BE2C (cell line): ENCODE measurements around the gene SEMA3D.

Source experiments
- DNase-seq: peaks from one replicate; pipeline ENCODE4 v3.0.0-alpha.2; 2020
- H3K27me3 ChIP-seq: fragments of 250-450 bp; sonication (Bioruptor Pico); 2 replicates; pipeline ENCODE4 v1.5.1; 2020; ENCODE audit warnings: mild to moderate bottlenecking
- H3K36me3 ChIP-seq: fragments of 250-450 bp; sonication (Bioruptor Pico); 2 replicates; pipeline ENCODE4 v1.5.1; 2020; ENCODE audit warnings: mild to moderate bottlenecking
- H3K4me1 ChIP-seq: fragments of 250-450 bp; sonication (Bioruptor Pico); 2 replicates; pipeline ENCODE4 v1.5.1; 2020
- H3K4me3 ChIP-seq: 2 replicates; pipeline ENCODE4 v1.5.1; 2011; ENCODE audit warnings: low read depth, low read length
- H3K9me3 ChIP-seq: fragments of 250-450 bp; sonication (Bioruptor Pico); 2 replicates; pipeline ENCODE4 v1.5.1; 2020
- TF ChIP-seq, protein P1 (sequence below): IDR thresholded peaks from 2 replicates; pipeline ENCODE4 v1.5.1; 2012; ENCODE audit warnings: mild to moderate bottlenecking, low read depth, low read length

The SEMA3D gene

DNA sequence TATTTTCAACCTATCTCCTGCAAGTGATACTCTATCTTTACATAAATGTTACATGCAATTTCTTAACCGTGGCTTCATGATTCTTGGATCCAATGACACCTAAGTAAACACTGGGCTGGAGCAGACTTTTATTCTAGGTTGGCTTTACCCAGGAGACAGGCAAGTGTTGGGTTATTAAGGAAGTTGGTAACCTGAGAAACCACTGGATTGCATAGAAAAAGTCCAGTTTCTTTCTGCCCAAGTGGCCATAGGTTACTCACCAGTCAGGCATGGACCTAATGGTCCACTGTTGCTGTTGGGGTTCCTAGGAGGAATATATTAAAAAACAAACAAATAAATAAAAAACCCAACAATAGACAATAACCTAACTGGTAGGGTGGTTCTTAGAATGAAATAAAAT lies 112.8 kb downstream of the SEMA3D start:
- Histone ChIP-seq H3K27me3 (no peaks in the 10 kb centered on the region), H3K4me1 (no peaks in the 10 kb centered on the region; the same call in 1 of the 2 replicates), H3K4me3 (no peak overlapping the region), H3K36me3 (no peaks in the 10 kb centered on the region), H3K9me3 (no peaks in the 10 kb centered on the region)
- no peak for DNase-seq
- TF ChIP-seq, protein P1, sequence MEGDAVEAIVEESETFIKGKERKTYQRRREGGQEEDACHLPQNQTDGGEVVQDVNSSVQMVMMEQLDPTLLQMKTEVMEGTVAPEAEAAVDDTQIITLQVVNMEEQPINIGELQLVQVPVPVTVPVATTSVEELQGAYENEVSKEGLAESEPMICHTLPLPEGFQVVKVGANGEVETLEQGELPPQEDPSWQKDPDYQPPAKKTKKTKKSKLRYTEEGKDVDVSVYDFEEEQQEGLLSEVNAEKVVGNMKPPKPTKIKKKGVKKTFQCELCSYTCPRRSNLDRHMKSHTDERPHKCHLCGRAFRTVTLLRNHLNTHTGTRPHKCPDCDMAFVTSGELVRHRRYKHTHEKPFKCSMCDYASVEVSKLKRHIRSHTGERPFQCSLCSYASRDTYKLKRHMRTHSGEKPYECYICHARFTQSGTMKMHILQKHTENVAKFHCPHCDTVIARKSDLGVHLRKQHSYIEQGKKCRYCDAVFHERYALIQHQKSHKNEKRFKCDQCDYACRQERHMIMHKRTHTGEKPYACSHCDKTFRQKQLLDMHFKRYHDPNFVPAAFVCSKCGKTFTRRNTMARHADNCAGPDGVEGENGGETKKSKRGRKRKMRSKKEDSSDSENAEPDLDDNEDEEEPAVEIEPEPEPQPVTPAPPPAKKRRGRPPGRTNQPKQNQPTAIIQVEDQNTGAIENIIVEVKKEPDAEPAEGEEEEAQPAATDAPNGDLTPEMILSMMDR: no peak

- TF ChIP-seq, protein P1: no peak
- Histone ChIP-seq H3K36me3 (no peaks in the 10 kb centered on the region), H3K27me3 (no peaks in the 10 kb centered on the region), H3K9me3 (no peaks in the 10 kb centered on the region), H3K4me1 (no peaks in the 10 kb centered on the region; the same call in 1 of the 2 replicates), H3K4me3 (no peak overlapping the region)
- no peak for DNase-seq
These were observed 115.8 kb downstream of the SEMA3D start for GRCh38 chr7:85070967-85071628.

DNA sequence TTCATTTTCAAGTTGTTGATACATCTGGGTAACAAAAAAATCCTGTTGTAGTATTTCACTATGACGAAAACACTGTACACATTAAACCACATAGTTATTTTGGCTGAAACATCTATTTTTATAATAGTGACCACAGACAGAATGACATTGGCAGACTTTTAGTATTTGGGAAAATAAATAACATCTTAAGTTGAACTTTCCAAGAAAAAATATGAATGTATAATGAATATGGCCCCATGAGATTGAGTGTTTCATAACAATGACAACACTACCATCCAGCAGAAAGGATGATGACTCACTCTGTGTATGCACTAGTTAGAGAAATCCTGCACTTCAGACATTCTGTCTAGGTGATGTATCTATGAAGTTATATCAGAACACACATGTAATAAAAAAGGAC lies 118.1 kb downstream of the SEMA3D start:
- TF ChIP-seq, protein P1: no peak
- H3K27me3 ChIP-seq: no peaks in the 10 kb centered on the region
- H3K4me3 ChIP-seq: no peak overlapping the region
- H3K9me3 ChIP-seq: no peaks in the 10 kb centered on the region
- no peaks in the 10 kb centered on the region for H3K4me1 ChIP-seq
- no peaks in the 10 kb centered on the region for H3K36me3 ChIP-seq
- no peak for DNase-seq

DNA sequence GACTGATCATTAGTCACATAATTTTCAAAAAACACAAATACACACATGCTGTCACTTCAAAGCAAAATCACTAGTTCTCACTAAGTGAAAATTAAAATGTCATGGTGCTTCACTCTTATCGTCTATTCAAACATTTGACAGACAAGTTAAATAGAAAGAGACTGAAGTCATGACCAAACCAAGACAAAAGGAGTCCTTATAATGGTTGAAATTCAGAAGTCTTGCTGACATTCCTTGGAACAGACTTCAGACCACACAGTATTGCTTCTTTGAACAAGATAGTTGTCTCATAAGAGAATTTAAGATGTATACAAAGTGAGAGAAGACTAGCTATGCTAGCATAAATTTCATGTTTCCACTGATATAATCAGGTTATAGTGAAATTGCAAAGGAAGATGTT lies 119.5 kb downstream of the SEMA3D start:
- Histone ChIP-seq H3K4me3 (no peak overlapping the region), H3K4me1 (no peaks in the 10 kb centered on the region), H3K36me3 (no peaks in the 10 kb centered on the region), H3K27me3 (no peaks in the 10 kb centered on the region), H3K9me3 (no peaks in the 10 kb centered on the region)
- DNase-seq: no peak
- TF ChIP-seq, protein P1: no peak

DNA sequence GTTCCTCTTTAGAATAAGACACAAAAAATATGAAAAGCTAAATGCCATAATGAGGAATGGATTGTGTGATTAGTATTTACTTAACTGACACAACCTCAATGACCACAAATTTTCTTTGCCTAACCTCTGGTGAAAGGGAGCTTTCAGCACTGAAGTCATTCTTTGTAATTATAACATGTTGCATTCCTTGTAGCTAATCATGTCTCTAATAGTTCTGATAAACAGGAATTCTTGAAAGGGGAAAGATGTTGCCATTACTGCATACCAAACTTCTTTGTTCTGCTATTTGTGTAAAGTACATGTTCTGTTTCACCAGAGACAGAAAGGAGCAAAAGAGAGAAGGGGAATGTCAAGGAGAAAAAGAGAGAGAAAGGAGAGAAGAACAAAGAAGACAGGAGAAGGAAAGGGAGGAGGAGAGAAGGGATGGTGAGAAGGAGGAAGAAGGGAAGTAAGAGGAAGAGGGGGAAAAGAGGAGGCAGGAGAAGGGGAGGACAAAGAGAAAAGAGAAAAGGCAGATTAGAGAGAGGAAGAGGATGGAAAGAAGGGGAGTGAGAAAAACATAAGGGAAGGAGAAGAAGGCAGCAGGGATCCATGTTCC lies 120.9 kb downstream of the SEMA3D start:
- H3K36me3 ChIP-seq: no peaks in the 10 kb centered on the region
- no peaks in the 10 kb centered on the region for H3K4me1 ChIP-seq
- H3K27me3 ChIP-seq: no peaks in the 10 kb centered on the region
- TF ChIP-seq, protein P1: no peak
- DNase-seq: no peak
- no peaks in the 10 kb centered on the region for H3K9me3 ChIP-seq
- no peak overlapping the region for H3K4me3 ChIP-seq

DNA sequence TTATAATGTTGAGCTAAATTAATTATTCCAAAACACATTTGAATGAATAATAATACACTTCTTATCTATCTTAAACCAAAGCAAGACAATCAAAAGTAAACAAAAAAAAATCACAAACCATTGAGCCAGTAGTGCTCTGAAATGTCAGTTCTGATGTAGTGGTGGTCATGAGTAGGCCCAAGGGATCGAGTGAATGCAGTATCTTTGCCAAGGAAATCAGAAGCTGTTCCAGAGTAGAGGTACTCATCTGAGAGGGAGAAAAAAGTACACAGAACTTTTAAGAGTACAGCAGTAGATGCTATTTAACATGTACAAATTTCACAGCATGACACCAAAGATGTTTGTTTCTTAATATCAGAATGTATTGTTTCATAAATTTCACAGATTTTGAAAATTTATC lies 121.5 kb downstream of the SEMA3D start:
- TF ChIP-seq, protein P1: no peak
- Histone ChIP-seq H3K4me3 (no peak overlapping the region), H3K36me3 (no peaks in the 10 kb centered on the region), H3K4me1 (no peaks in the 10 kb centered on the region), H3K27me3 (no peaks in the 10 kb centered on the region), H3K9me3 (no peaks in the 10 kb centered on the region)
- DNase-seq: no peak
